ENCODE data around the gene ACP7.
"Not testable (repeated sequence)": the region's sequence is repeated elsewhere in the genome, so short reads cannot be mapped to it uniquely, and the experiment has no call there.

The ACP7 gene

DNA sequence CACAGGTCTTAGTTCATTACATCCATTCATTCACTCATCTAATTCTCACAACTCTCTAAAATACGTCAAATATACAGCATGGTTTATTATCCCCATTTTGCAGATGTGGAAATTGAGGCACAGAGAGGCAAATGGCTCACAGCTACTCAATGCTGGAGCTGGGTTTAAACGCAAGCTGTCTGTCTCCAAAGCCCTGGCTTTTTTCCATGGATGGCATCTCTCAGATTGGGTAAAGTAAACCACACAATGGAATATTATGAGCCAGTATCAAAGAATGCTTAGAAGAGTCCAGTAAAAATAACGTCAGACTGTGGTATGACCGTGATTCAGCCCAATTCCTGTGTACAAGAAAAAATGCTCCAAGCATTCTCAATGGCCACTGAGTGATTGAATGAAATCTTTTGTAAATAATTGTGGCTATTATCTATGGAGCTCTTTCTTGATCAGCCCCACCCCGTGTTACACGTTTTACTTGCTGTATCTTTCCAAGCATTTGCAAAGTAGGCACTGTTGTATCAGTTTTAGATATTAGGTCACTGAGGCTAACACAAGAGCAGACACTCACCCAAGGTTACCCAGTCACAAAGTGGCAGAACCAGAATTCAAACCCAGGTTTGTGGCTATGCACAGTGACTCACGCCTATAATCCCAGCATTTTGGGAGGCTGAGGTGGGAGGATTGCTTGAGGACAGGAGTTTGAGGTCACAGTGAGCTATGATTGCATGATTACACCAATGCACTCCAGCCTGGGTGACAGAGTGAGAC, 5.5 kb upstream of the ACP7 start:
- FAIRE-seq, result no peak

GRCh38 chr19:39080431-39080830, 3.7 kb upstream of the ACP7 start:
- FAIRE-seq, result no peak

- no peak for FAIRE-seq
Measured at GRCh38 chr19:39082167-39082566, 2.0 kb upstream of the ACP7 start.

GRCh38 chr19:39082745-39083598, 1.2 kb upstream of the ACP7 start:
- no peak for FAIRE-seq

DNA sequence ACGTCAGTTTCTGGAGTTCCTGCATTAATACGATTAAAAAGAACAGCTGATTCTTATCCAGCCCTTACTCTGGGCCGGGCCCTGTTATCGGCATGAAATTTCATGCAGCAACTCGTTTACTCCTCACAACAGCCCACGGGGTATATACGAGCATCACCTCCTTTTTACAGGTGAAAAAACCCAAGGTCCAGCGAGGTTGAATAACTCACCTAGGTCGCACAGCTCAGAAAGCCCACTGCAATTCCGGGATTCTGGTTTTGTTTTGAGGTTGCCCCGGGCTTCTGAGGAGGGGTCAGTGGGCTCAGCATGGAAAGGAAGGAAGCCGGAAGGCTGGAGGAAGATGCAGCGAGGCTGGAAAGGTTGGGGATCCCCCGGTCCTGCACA, 577 bp upstream of the ACP7 start:
- FAIRE-seq, result no peak

DNA sequence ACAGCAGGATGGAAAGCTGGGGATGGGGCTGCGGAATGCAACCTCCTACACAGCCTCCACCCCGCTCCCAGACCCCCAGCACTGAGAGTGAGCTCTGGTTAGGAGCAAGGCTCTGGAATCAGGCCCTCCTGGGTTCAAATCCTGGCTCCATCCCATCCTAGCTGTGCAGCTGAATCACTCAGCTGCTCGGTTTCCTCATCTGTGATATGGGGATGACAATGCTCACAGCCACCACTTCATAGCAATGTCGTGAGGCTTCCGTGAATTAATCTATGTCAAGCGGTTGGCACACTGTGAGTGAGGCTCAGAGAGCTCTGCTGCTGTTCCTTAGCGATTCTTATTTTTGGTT, 538 bp downstream of the ACP7 start:
- no peak for FAIRE-seq

DNA sequence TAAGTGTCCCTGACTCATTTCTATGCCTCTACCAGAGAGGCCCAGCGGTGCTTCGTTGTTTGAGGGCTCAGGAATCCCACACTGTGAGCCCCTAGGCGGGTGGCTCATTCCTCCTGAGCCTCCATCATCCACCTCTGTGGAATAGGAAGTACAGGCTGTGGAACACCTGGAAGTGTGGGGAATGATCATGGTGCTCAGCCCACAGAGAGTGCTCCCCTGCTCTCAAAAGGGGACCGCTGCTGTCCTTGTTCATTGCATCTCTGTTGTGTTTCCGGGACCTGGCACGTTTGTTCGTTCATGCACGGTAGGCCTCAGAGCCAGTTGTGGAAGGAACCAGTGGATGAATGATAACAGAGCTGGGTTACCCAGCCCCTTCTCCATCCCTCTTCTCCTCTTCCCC, 1.2 kb downstream of the ACP7 start:
- FAIRE-seq, result no peak

GRCh38 chr19:39086386-39086785, 2.2 kb downstream of the ACP7 start:
- no peak for FAIRE-seq

DNA sequence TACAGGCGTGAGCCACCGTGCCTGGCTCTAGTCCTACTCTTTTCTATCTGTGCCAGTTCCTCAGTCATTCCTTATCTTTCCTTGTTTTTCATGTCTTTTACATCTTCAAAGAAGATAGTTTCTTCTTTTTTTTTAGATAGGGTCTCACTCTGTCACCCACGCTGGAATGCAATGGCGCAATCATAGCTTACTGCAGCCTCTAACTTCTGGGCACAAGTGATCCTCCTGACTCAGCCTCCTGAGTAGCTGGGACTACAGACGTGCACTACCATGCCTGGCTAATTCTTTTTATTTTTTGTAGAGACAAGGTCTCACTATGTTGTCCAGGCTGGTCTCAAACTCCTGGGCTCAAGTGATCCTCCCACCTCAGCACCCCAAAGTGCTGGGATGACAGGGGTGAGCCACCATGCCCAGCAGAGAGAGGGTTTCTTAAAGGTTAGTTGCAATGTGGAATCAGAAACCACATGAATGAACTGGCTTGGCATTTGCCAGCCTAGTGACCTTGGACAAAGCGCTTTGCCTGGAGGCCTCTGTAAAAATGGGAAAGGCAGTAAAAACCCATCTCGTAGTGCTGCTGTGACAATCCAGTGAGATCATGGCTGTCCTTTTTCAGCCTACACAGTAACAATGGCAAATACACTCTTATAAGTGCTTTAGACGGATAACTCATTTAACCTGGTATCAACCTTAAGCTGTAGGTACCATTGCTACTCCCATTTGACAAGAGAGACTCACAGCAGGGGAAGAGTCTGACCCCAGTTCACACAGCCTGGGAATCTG, 3.9 kb downstream of the ACP7 start:
- FAIRE-seq, result no peak

DNA sequence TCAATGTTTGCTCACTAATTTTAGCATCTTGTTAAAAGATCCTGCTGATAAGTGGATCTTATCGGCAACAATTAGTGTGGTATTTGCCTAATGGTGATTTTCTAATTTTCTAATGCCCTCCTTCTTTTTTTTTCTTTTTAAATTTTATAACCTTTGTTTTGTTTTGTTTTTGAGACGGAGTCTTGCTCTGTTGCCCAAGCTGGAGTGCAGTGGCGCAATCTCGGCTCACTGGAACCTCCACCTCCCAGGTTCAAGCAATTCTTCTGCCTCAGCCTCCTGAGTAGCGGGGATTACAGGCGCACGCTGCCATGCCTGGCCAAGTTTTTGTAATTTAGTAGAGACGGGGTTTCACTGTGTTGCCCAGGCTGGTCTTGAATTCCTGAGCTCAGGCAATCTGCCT, 5.8 kb downstream of the ACP7 start:
- FAIRE-seq, result not testable (repeated sequence)

DNA sequence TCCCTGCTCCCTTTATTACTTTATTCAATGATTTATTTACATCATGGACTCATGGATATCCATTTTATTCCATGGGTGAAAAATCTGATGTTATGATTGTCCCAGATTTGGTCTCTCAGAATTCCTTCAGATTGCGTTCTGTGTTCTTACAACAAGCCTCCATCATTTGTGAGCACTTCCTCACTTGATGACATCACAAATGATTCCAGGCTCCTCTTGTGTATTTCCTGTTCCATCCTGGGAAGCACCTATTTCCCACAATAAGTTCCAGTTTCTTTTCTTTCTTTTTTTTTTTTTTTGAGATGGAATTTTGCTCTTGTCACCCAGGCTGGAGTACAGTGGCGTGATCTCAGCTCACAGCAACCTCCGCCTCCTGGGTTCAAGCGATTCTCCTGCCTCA, 6.7 kb downstream of the ACP7 start:
- FAIRE-seq, result no peak

GRCh38 chr19:39095799-39096540, 11.8 kb downstream of the ACP7 start:
- not testable (repeated sequence) for FAIRE-seq

- FAIRE-seq, result no peak
Measured at GRCh38 chr19:39097299-39097698, 13.1 kb downstream of the ACP7 start.

DNA sequence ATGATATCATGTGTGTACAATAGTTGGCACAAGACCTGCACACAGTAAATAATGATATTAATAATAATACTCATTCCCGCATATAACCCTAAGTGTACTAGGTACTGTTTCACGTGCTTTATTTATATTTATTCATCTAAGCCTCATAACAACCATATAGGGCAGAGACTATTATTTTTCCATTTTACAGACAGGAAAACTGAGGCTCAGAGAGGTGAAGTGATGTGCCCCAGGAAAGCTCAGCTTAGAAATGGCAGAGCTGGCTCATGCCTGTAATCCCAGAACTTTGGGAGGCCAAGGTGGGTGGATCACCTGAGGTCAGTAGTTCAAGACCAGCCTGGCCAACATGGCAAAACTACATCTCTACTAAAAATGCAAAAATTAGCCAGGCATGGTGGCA, 13.6 kb downstream of the ACP7 start:
- no peak for FAIRE-seq

DNA sequence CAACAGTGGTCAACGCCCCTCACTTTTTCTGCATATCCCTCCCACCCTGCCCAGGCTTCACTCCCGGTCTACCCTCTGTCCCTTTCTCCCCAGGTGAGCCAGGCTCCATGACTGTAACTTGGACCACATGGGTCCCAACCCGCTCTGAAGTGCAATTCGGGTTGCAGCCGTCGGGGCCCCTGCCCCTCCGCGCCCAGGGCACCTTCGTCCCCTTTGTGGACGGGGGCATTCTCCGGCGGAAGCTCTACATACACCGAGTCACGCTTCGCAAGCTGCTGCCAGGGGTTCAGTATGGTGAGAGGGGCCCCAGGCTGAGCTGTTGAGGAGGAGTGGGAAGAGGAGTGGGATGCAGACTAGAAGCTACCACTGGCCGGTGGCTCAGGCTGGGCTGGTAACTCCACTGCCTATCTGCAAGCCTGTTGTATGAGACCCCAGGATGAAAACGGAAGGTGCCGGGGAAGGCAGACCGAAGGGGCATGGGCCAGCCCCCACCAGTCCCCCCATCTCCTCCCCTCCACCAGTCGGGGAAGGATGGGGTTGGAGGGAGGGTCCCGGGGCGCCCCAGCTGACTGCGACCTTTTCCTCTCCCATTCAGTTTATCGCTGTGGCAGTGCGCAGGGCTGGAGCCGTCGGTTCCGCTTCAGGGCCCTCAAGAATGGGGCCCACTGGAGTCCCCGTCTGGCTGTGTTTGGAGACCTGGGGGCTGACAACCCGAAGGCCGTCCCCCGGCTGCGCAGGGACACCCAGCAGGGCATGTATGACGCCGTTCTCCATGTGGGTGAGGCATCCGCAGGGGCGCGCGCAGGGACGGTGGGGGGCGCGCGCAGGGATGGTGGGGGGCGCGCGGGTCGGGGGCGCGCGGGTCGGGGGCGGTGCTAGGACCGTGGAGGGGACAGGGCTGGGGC, 14.4 kb downstream of the ACP7 start:
- no peak for FAIRE-seq

GRCh38 chr19:39099341-39099740, 15.2 kb downstream of the ACP7 start:
- FAIRE-seq, result no peak

GRCh38 chr19:39100500-39101166, 16.5 kb downstream of the ACP7 start:
- no peak for FAIRE-seq

- FAIRE-seq, result no peak
Measured at GRCh38 chr19:39103151-39103550, 19.0 kb downstream of the ACP7 start.

- no peak for FAIRE-seq
Measured at GRCh38 chr19:39104186-39104596, 20.0 kb downstream of the ACP7 start.

- no peak for FAIRE-seq
Measured at GRCh38 chr19:39106194-39106593, 22.0 kb downstream of the ACP7 start.

GRCh38 chr19:39109641-39110040, 25.5 kb downstream of the ACP7 start:
- FAIRE-seq, result no peak
